Measurements from ENCODE around the gene CLASRP.

The CLASRP gene

DNA sequence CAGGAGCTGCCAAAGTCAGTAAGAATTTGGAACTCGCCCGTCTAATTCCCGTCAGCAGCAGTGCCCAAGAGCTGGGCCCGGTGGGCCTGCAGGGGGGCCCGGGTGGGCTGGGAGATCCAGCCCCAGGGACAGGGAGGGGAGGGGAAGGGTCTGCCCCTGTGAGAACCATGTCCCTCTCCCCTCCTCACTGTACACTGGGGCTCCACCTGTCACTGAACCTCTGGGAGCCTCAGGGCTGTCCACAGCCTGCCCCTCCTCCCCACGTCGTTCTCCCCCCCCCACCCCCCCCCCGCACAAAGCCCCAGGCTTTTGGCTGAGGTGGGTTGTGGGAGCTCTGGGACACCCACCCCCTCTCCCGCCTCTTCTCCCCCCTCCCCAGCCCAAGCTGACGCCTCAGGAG lies 29.2 kb downstream of the CLASRP start:
- TF ChIP-seq, protein P1, sequence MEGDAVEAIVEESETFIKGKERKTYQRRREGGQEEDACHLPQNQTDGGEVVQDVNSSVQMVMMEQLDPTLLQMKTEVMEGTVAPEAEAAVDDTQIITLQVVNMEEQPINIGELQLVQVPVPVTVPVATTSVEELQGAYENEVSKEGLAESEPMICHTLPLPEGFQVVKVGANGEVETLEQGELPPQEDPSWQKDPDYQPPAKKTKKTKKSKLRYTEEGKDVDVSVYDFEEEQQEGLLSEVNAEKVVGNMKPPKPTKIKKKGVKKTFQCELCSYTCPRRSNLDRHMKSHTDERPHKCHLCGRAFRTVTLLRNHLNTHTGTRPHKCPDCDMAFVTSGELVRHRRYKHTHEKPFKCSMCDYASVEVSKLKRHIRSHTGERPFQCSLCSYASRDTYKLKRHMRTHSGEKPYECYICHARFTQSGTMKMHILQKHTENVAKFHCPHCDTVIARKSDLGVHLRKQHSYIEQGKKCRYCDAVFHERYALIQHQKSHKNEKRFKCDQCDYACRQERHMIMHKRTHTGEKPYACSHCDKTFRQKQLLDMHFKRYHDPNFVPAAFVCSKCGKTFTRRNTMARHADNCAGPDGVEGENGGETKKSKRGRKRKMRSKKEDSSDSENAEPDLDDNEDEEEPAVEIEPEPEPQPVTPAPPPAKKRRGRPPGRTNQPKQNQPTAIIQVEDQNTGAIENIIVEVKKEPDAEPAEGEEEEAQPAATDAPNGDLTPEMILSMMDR (IDR thresholded peaks at IDR 0.05; ENCODE audit: poor library complexity, severe bottlenecking) = no peak
- Histone ChIP-seq H3K9me3 (ENCODE audit: severe bottlenecking) (no peaks in the 10 kb centered on the region), H3K4me1 (ENCODE audit: insufficient read depth, poor library complexity, severe bottlenecking) (no peaks in the 10 kb centered on the region), H3K27me3 (ENCODE audit: insufficient read depth, poor library complexity, severe bottlenecking) (no peaks in the 10 kb centered on the region), H3K36me3 (ENCODE audit: low read depth) (peaks cover 50% of the 10 kb centered on the region), H3K4me3 (ENCODE audit: severe bottlenecking) (no peak overlapping the region), H3K27ac (ENCODE audit: poor library complexity, severe bottlenecking) (no peak overlapping the region)
- ATAC-seq (ENCODE audit: low read depth) = no peak
- DNase-seq (ENCODE audit: low spot score) = no peak

DNA sequence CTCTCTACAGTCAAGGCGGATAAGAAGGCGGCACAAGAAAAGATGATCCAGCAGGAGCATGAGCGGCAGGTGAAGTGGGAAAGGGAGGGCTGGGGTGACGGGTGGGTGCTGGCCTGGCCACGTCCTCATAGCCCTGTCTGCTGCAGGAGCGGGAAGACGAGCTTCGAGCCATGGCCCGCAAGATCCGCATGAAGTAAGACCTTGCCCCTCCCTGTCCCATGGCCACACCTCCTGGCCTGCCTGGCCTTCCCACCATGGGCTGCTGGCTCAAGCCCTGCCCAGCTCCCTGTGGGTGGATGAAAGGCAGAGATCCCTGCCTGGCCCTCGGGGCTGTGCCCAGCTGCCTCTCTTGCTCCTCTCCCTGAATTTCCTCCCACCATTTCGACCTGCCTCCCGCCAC lies 30.2 kb downstream of the CLASRP start:
- H3K27ac ChIP-seq (ENCODE audit: poor library complexity, severe bottlenecking) = no peak overlapping the region
- no peak for DNase-seq (ENCODE audit: low spot score)
- peaks cover 44% of the 10 kb centered on the region for H3K36me3 ChIP-seq (ENCODE audit: low read depth)
- TF ChIP-seq, protein P1 (IDR thresholded peaks at IDR 0.05; ENCODE audit: poor library complexity, severe bottlenecking) = no peak
- H3K27me3 ChIP-seq (ENCODE audit: insufficient read depth, poor library complexity, severe bottlenecking) = no peaks in the 10 kb centered on the region
- H3K4me3 ChIP-seq (ENCODE audit: severe bottlenecking) = no peak overlapping the region
- H3K9me3 ChIP-seq (ENCODE audit: severe bottlenecking) = no peaks in the 10 kb centered on the region
- peak; percentile 87 for ATAC-seq (ENCODE audit: low read depth)
- H3K4me1 ChIP-seq (ENCODE audit: insufficient read depth, poor library complexity, severe bottlenecking) = no peaks in the 10 kb centered on the region

DNA sequence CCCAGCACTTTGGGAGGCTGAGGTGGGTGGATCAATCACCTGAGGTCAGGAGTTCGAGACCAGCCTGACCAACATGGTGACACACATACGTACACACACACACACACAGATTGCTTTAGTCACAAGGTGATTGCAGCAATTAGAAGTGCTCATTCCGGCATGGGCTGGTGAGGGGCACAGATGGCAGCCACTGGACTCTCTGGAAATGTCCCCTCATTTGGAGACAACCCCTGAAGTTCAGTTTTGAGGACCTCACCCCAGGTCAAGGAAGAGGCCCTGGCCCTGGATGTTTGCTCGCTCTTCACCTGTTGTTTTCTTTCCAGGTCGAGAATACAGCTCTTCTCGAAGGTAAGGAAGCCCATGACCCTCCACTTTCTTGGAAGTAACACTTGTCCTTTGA lies 31.4 kb downstream of the CLASRP start:
- peaks cover 36% of the 10 kb centered on the region for H3K36me3 ChIP-seq (ENCODE audit: low read depth)
- no peak overlapping the region for H3K4me3 ChIP-seq (ENCODE audit: severe bottlenecking)
- H3K27ac ChIP-seq (ENCODE audit: poor library complexity, severe bottlenecking) = no peak overlapping the region
- ATAC-seq (ENCODE audit: low read depth) = no peak
- no peaks in the 10 kb centered on the region for H3K4me1 ChIP-seq (ENCODE audit: insufficient read depth, poor library complexity, severe bottlenecking)
- DNase-seq (ENCODE audit: low spot score) = no peak
- TF ChIP-seq, protein P1 (IDR thresholded peaks at IDR 0.05; ENCODE audit: poor library complexity, severe bottlenecking) = no peak
- H3K27me3 ChIP-seq (ENCODE audit: insufficient read depth, poor library complexity, severe bottlenecking) = no peaks in the 10 kb centered on the region
- H3K9me3 ChIP-seq (ENCODE audit: severe bottlenecking) = no peaks in the 10 kb centered on the region

DNA sequence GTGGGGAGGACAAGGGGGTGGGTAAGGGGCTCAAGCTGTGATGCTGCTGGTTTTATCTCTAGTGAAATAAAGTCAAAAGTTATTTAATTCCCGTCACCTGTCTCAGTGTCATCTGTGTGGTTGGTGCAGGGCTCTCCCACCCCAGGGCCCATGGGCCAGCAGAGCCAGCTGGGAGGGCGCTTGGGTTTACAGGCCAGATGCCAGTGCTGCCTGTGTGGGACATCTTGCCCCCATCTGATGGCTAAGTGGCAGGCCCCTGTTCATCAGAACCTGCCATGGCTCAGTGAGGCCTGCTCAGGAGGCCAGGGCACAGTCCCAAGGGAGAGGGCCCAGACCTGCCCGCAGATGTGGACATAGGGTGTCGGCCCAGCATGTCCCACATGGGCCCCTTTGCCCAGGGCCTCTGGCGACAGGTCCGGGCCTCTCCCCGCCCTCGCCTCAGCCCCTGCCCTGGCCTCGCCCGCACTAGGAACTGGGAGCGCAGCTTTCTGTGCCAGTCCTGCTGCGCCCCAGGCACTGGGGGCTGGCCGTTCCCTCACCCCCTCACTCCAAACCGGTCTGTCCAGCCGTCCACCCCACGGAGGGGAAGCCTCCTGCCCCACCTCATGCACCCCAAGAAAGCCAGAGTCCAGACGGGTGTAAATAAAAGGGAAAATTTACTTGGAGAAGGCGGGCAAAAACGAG lies 32.2 kb downstream of the CLASRP start:
- peaks cover 33% of the 10 kb centered on the region for H3K36me3 ChIP-seq (ENCODE audit: low read depth)
- ATAC-seq (ENCODE audit: low read depth) (no peak), DNase-seq (ENCODE audit: low spot score) (no peak)
- H3K27me3 ChIP-seq (ENCODE audit: insufficient read depth, poor library complexity, severe bottlenecking) = no peaks in the 10 kb centered on the region
- no peak overlapping the region for H3K27ac ChIP-seq (ENCODE audit: poor library complexity, severe bottlenecking)
- no peak overlapping the region for H3K4me3 ChIP-seq (ENCODE audit: severe bottlenecking)
- no peaks in the 10 kb centered on the region for H3K9me3 ChIP-seq (ENCODE audit: severe bottlenecking)
- no peaks in the 10 kb centered on the region for H3K4me1 ChIP-seq (ENCODE audit: insufficient read depth, poor library complexity, severe bottlenecking)
- TF ChIP-seq, protein P1 (IDR thresholded peaks at IDR 0.05; ENCODE audit: poor library complexity, severe bottlenecking) = no peak

DNA sequence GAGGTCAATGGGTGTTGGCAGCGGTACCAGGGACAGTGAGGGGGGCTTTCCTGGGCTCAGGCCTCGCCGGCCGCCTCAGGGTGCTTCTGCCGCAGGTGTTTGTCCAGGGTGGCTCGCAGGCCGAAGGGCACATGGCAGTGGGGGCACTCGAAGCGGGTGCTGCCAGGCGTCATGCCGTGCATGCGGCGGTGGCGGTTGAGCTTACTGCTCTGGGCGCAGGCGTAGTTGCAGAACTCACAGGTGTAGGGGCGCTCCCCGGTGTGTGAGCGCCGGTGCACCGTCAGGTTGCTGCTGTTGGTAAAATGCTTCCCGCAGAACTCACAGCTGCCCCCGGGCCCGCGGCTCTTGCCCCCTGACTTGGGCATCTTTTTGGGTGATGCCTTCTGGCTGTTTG lies 32.7 kb downstream of the CLASRP start:
- Histone ChIP-seq H3K9me3 (ENCODE audit: severe bottlenecking) (no peaks in the 10 kb centered on the region), H3K27ac (ENCODE audit: poor library complexity, severe bottlenecking) (no peak overlapping the region), H3K4me1 (ENCODE audit: insufficient read depth, poor library complexity, severe bottlenecking) (peaks cover under 1% of the 10 kb centered on the region), H3K4me3 (ENCODE audit: severe bottlenecking) (no peak overlapping the region), H3K27me3 (ENCODE audit: insufficient read depth, poor library complexity, severe bottlenecking) (no peaks in the 10 kb centered on the region), H3K36me3 (ENCODE audit: low read depth) (peaks cover 31% of the 10 kb centered on the region)
- no peak for ATAC-seq (ENCODE audit: low read depth)
- no peak for DNase-seq (ENCODE audit: low spot score)
- TF ChIP-seq, protein P1 (IDR thresholded peaks at IDR 0.05; ENCODE audit: poor library complexity, severe bottlenecking) = no peak
